Measurements from ENCODE around the gene FOXP3. TPM values are rescaled to one million over a fixed set of nuclear protein-coding genes. Genes with fewer than 3 reads are reported as not detected.
A peak's percentile ranks its signal among the peaks of the same experiment; 100 is the strongest.

FOXP3 gene
- total RNA-seq, 1 donor = not detected

GRCh38 chrX:49242545-49243066, 21.9 kb downstream of the FOXP3 start:
- no peak for TF ChIP-seq CTCF (IDR thresholded peaks at IDR 0.05; ENCODE audit: extremely low read depth, low read depth, low read length)
- Histone ChIP-seq H3K4me2 (ENCODE audit: insufficient read depth, low read length) (no peak overlapping the region), H3K27ac (ENCODE audit: low read depth, low read length) (no peak overlapping the region), H3K79me2 (ENCODE audit: insufficient read depth, low read length) (no peaks in the 10 kb centered on the region), H3K36me3 (ENCODE audit: insufficient read depth, low read length) (peaks cover 6% of the 10 kb centered on the region), H3K27me3 (ENCODE audit: insufficient read depth, low read length) (no peaks in the 10 kb centered on the region), H3K4me1 (ENCODE audit: insufficient read depth, low read length) (no peaks in the 10 kb centered on the region), H3K4me3 (ENCODE audit: insufficient read depth, low read length) (no peak overlapping the region), H2AFZ (ENCODE audit: low read length) (no peak overlapping the region), H3K9me3 (ENCODE audit: low read depth, low read length) (no peaks in the 10 kb centered on the region), H4K20me1 (ENCODE audit: insufficient read depth, low read length) (no peaks in the 10 kb centered on the region)
- DNase-seq (ENCODE audit: insufficient read length, low spot score, missing footprints) = peak; percentile 88

DNA sequence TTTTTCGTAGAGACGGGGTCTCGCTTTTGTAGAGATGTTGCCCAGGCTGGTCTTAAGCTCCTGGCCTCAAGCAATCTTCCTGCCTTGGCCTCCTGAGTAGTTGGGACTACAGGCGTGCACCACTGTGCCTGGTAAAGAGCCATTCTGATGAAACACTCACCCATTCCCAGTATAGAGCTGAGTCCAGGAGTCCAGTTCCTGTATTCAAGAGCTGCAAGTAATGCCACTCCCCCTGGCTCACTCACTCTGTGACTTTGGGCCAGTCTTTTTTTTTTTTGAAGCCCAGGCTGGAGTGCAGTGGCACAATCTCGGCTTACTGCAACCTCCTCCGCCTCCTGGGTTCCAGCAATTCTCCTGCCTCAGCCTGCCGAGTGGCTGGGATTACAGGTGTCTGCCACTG, 25.8 kb downstream of the FOXP3 start:
- no peak overlapping the region for H3K27ac ChIP-seq (ENCODE audit: low read depth, low read length)
- H3K4me1 ChIP-seq (ENCODE audit: insufficient read depth, low read length) = no peaks in the 10 kb centered on the region
- no peaks in the 10 kb centered on the region for H4K20me1 ChIP-seq (ENCODE audit: insufficient read depth, low read length)
- H3K4me3 ChIP-seq (ENCODE audit: insufficient read depth, low read length) = no peak overlapping the region
- peaks cover 6% of the 10 kb centered on the region for H3K36me3 ChIP-seq (ENCODE audit: insufficient read depth, low read length)
- no peak for TF ChIP-seq CTCF (IDR thresholded peaks at IDR 0.05; ENCODE audit: extremely low read depth, low read depth, low read length)
- H3K9me3 ChIP-seq (ENCODE audit: low read depth, low read length) = no peaks in the 10 kb centered on the region
- no peak for DNase-seq (ENCODE audit: insufficient read length, low spot score, missing footprints)
- H3K79me2 ChIP-seq (ENCODE audit: insufficient read depth, low read length) = peaks cover 2% of the 10 kb centered on the region
- H2AFZ ChIP-seq (ENCODE audit: low read length) = no peak overlapping the region
- H3K27me3 ChIP-seq (ENCODE audit: insufficient read depth, low read length) = no peaks in the 10 kb centered on the region
- H3K4me2 ChIP-seq (ENCODE audit: insufficient read depth, low read length) = no peak overlapping the region

- H4K20me1 ChIP-seq (ENCODE audit: insufficient read depth, low read length) = no peaks in the 10 kb centered on the region
- no peak overlapping the region for H3K27ac ChIP-seq (ENCODE audit: low read depth, low read length)
- H3K4me1 ChIP-seq (ENCODE audit: insufficient read depth, low read length) = no peaks in the 10 kb centered on the region
- H3K27me3 ChIP-seq (ENCODE audit: insufficient read depth, low read length) = no peaks in the 10 kb centered on the region
- DNase-seq (ENCODE audit: insufficient read length, low spot score, missing footprints) = peak; percentile 57
- no peaks in the 10 kb centered on the region for H3K9me3 ChIP-seq (ENCODE audit: low read depth, low read length)
- no peak overlapping the region for H2AFZ ChIP-seq (ENCODE audit: low read length)
- no peaks in the 10 kb centered on the region for H3K36me3 ChIP-seq (ENCODE audit: insufficient read depth, low read length)
- H3K4me3 ChIP-seq (ENCODE audit: insufficient read depth, low read length) = no peak overlapping the region
- peaks cover 2% of the 10 kb centered on the region for H3K79me2 ChIP-seq (ENCODE audit: insufficient read depth, low read length)
- no peak overlapping the region for H3K4me2 ChIP-seq (ENCODE audit: insufficient read depth, low read length)
- TF ChIP-seq CTCF (IDR thresholded peaks at IDR 0.05; ENCODE audit: extremely low read depth, low read depth, low read length) = no peak
These were observed 27.4 kb downstream of the FOXP3 start for GRCh38 chrX:49237060-49237459.

DNA sequence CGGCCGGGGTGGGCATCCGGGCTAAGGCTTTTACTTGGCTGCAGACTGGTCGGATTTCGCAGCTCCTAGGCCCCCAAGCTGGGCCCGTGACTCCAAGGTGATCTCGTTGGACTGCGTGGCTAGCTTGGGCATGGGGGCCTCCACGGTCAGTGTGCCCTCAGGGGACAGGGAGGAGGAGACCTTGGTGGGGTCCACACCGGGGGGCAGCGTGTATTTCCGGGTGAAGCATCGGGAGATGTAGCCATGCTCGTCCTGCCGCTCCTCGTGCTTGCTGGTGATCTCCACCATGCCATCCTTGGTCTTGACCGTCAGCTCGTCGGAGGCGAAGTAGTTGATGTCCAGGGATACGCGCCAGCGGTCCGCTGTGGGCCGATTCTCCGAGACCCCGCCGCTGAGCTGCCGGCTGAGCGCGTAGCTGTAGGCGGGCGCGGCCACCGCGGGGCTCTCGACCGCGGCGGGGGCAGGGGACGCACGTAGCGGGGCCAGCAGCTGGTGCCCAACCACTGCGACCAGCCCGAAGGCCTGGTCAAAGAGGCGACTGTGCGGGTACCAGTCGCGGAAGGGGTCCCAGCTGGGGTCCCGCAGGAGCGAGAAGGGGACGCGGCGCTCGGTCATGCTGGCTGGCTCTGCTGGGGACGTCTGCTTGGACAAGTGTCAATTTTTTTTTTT, 30.5 kb downstream of the FOXP3 start:
- H3K27me3 ChIP-seq (ENCODE audit: insufficient read depth, low read length) = no peaks in the 10 kb centered on the region
- peak overlapping the region; percentile 25 for H3K4me3 ChIP-seq (ENCODE audit: insufficient read depth, low read length)
- no peak for TF ChIP-seq CTCF (IDR thresholded peaks at IDR 0.05; ENCODE audit: extremely low read depth, low read depth, low read length)
- H3K27ac ChIP-seq (ENCODE audit: low read depth, low read length) = no peak overlapping the region
- H3K4me2 ChIP-seq (ENCODE audit: insufficient read depth, low read length) = no peak overlapping the region
- H3K36me3 ChIP-seq (ENCODE audit: insufficient read depth, low read length) = no peaks in the 10 kb centered on the region
- H3K4me1 ChIP-seq (ENCODE audit: insufficient read depth, low read length) = no peaks in the 10 kb centered on the region
- H3K9me3 ChIP-seq (ENCODE audit: low read depth, low read length) = no peaks in the 10 kb centered on the region
- H3K79me2 ChIP-seq (ENCODE audit: insufficient read depth, low read length) = peaks cover 2% of the 10 kb centered on the region
- peak overlapping the region; percentile 47 for H2AFZ ChIP-seq (ENCODE audit: low read length)
- H4K20me1 ChIP-seq (ENCODE audit: insufficient read depth, low read length) = no peaks in the 10 kb centered on the region
- DNase-seq (ENCODE audit: insufficient read length, low spot score, missing footprints) = no peak

Data from osteoblast (primary cell).